Kidney (tissue), 14 donors: ENCODE measurements around the gene NATD1. TPM values are rescaled to one million over a fixed set of nuclear protein-coding genes. Genes with fewer than 3 reads are reported as not detected.

Source experiments
- DNase-seq, 5 donors: peaks; one replicate each; pipeline ENCODE4 v3.0.0-alpha.2; 2013 to 2020
- FAIRE-seq: peaks from 2 replicates; lab custom pipeline; 2012; peaks lifted over from hg19 to GRCh38; lab: Jason Lieb, UNC
- H3K27ac ChIP-seq, 2 donors: one replicate each; pipeline ENCODE4 v1.7.0; 2013; ENCODE audit warnings: low read depth in 2 of 2, low read length in 2 of 2, inconsistent platforms in 1 of 2
- H3K27me3 ChIP-seq: one replicate; pipeline ENCODE4 v1.7.1; 2013; ENCODE audit warnings: low read length, inconsistent platforms; ENCODE audit not compliant: control insufficient read depth, insufficient read depth
- H3K36me3 ChIP-seq, 3 donors: one replicate each; pipeline versions ENCODE4 v1.7.0 to v1.7.1; 2013; ENCODE audit warnings: low read length in 3 of 3, control low read depth in 1 of 3, inconsistent platforms in 1 of 3; ENCODE audit not compliant: insufficient read depth in 3 of 3, control insufficient read depth in 2 of 3
- H3K4me1 ChIP-seq, 3 donors: one replicate each; pipeline versions ENCODE4 v1.7.0 to v1.7.1; 2013; ENCODE audit warnings: low read length in 3 of 3, inconsistent platforms in 1 of 3, low read depth in 1 of 3; ENCODE audit not compliant: control insufficient read depth in 2 of 3, insufficient read depth in 2 of 3
- H3K4me3 ChIP-seq, 3 donors: one replicate each; pipeline versions ENCODE4 v1.7.0 to v1.8.1; 2013; ENCODE audit warnings: low read length in 3 of 3, control low read depth in 1 of 3, inconsistent platforms in 1 of 3
- H3K9ac ChIP-seq, 3 donors: one replicate each; pipeline versions ENCODE4 v1.7.0 to v1.7.1; 2013; ENCODE audit warnings: low read length in 3 of 3, control low read depth in 1 of 3, inconsistent platforms in 1 of 3
- H3K9me3 ChIP-seq, 3 donors: one replicate each; pipeline versions ENCODE4 v1.7.0 to v1.7.1; 2013; ENCODE audit warnings: low read length in 3 of 3, control low read depth in 1 of 3, inconsistent platforms in 1 of 3; ENCODE audit not compliant: control insufficient read depth in 2 of 3, insufficient read depth in 1 of 3
- CTCF ChIP-seq: IDR thresholded peaks from 3 replicates; pipeline ENCODE4 v1.5.1; 2012; ENCODE audit warnings: mild to moderate bottlenecking, moderate library complexity, borderline replicate concordance; ENCODE audit not compliant: insufficient read depth; ENCODE audit errors: extremely low read depth
- intact Hi-C: fragments of 100-400 bp; cut with DNase I; formaldehyde crosslinking; loops from one replicate; pipeline ENCODE4 v1.11.1; 2022
- polyA plus RNA-seq: library from polyadenylated mRNA; stranded (reverse); fragments of 350-450 nt; fragmentation: Illumina TruSeq; extraction: RNeasy Lipid Tissue Mini Kit (QIAGEN cat#74804); gene quantifications from one replicate; pipeline ENCODE4 v1.2.3, GENCODE V29; 2014; ENCODE audit warnings: low read depth, low replicate concordance; ENCODE audit not compliant: insufficient read depth
- total RNA-seq: library from RNA; stranded (reverse); fragmentation: NEBNext Ultra II Directional; extraction: Animal tissue kit (Norgen Biotek cat#: 25700); gene quantifications from one replicate; pipeline ENCODE4 v1.2.1, GENCODE V29; 2021
- donor health status: control.
- donor health status: control.
- donor health status: control.
- donor health status: control.
- donor health status: control.
- donor health status: DM: yes; HTN: yes; CAD: no.
- donor health status: Normal renal cell carcinoma (clear cell type).

Gene NATD1
- total and polyA plus RNA-seq, 2 donors from 2014 or later: 5.0 to 14.2 TPM

- TF ChIP-seq CTCF: no peak
- DNase-seq (peak in 3 of 5 donors; percentile 16 to 40 (median 37)), FAIRE-seq (no peak)
- no peaks in the 10 kb centered on the region for H3K9me3 ChIP-seq
- H3K27ac ChIP-seq: peak overlapping the region; percentile 3 to 48
- no peak overlapping the region for H3K9ac ChIP-seq
- no peak overlapping the region for H3K4me3 ChIP-seq
- intact Hi-C loops: no loop called here
- no peaks in the 10 kb centered on the region for H3K27me3 ChIP-seq
- H3K36me3 ChIP-seq: no peaks in the 10 kb centered on the region
- peaks cover 2 to 36% (median 21%) of the 10 kb centered on the region in 3 donors for H3K4me1 ChIP-seq
Measured at GRCh38 chr17:21210411-21211076, 42.7 kb downstream of the NATD1 start.

GRCh38 chr17:21209511-21210175 is 43.6 kb downstream of the NATD1 start:
- intact Hi-C loops: no loop called here
- Histone ChIP-seq H3K27ac (peak overlapping the region; percentile 48 to 61), H3K4me1 (peaks cover 2 to 33% (median 17%) of the 10 kb centered on the region in 3 donors), H3K9me3 (no peaks in the 10 kb centered on the region), H3K4me3 (no peak overlapping the region), H3K27me3 (no peaks in the 10 kb centered on the region), H3K9ac (no peak overlapping the region), H3K36me3 (no peaks in the 10 kb centered on the region)
- no peak for FAIRE-seq
- TF ChIP-seq CTCF: no peak
- peak in 4 of 5 donors; percentile 48 to 87 (median 60) for DNase-seq

GRCh38 chr17:21208352-21208751 is 44.9 kb downstream of the NATD1 start:
- Histone ChIP-seq H3K36me3 (no peaks in the 10 kb centered on the region), H3K9ac (no peak overlapping the region), H3K4me1 (peaks cover 2 to 32% (median 17%) of the 10 kb centered on the region in 3 donors), H3K4me3 (no peak overlapping the region), H3K27ac (no peak overlapping the region), H3K27me3 (no peaks in the 10 kb centered on the region), H3K9me3 (no peaks in the 10 kb centered on the region)
- intact Hi-C loops: no loop called here
- no peak for TF ChIP-seq CTCF
- DNase-seq (no peak), FAIRE-seq (no peak)
